SK-N-SH (cell line): ENCODE results near the gene FBXL15.

Experiments
- CTCF ChIP-seq: fragments of 200-600 bp; sonication (generic); IDR thresholded peaks from 2 replicates; pipeline ENCODE4 v1.6.1; 2017; ENCODE audit warnings: antibody characterized with exemption, mild to moderate bottlenecking, moderate library complexity
- FOXM1 ChIP-seq: IDR thresholded peaks from 2 replicates; pipeline ENCODE4 v1.4.0; 2012; ENCODE audit warnings: low read depth, mild to moderate bottlenecking
- IRF3 ChIP-seq: fragments of 150-350 bp; IDR thresholded peaks from 2 replicates; pipeline ENCODE4 v1.6.1; 2016; ENCODE audit warnings: mild to moderate bottlenecking, low read depth, low read length
- MXI1 ChIP-seq: IDR thresholded peaks from 2 replicates; pipeline ENCODE4 v1.6.1; 2012; ENCODE audit warnings: mild to moderate bottlenecking, low read depth, low read length, improper control_type of control experiment
- NFIC ChIP-seq: IDR thresholded peaks from 2 replicates; pipeline ENCODE4 v1.4.0; 2012; ENCODE audit warnings: borderline replicate concordance
- SIN3A ChIP-seq: IDR thresholded peaks from 2 replicates; pipeline ENCODE4 v1.6.1; 2012; ENCODE audit warnings: low read depth, mild to moderate bottlenecking, low read length, moderate library complexity, borderline replicate concordance
- USF2 ChIP-seq: fragments of 150-350 bp; IDR thresholded peaks from 2 replicates; pipeline ENCODE4 v1.6.1; 2017; ENCODE audit warnings: antibody characterized with exemption, low read length, low read depth, borderline replicate concordance

GRCh38 chr10:102401342-102401654 is 19.3 kb upstream of the FBXL15 start:
- no peak for TF ChIP-seq CTCF
- no peak for TF ChIP-seq IRF3
- no peak for TF ChIP-seq USF2
- TF ChIP-seq FOXM1 = no peak
- TF ChIP-seq SIN3A = no peak
- no peak for TF ChIP-seq NFIC
- TF ChIP-seq MXI1 = no peak
